Gastrocnemius medialis (tissue), 4 donors: ENCODE measurements around the gene PHACTR1. TPM values are rescaled to one million over a fixed set of nuclear protein-coding genes. Genes with fewer than 3 reads are reported as not detected.

Source experiments
- ATAC-seq, 2 donors: fragments of 150-250 bp; one replicate each; pipeline ENCODE4 v1.9.1; 2016
- DNase-seq, 2 donors: peaks; one replicate each; pipeline ENCODE4 v3.0.0-alpha.2; 2019
- H3K27ac ChIP-seq, 4 donors: fragments of 200-600 bp; sonication (generic); 1 replicate in 1 of 4; 2 replicates in 3 of 4; pipeline ENCODE4 v1.5.1; 2016 to 2018; ENCODE audit warnings: mild to moderate bottlenecking in 2 of 4, moderate library complexity in 1 of 4
- H3K27me3 ChIP-seq, 3 donors: fragments of 200-600 bp; sonication (generic) in 2 of 3; 1 replicate in 1 of 3; 2 replicates in 2 of 3; pipeline versions ENCODE4 v1.5.1 to v1.6.0; 2016 to 2019; ENCODE audit warnings: mild to moderate bottlenecking in 1 of 3, moderate library complexity in 1 of 3
- H3K36me3 ChIP-seq, 2 donors: fragments of 200-600 bp; sonication (generic) in 1 of 2; one replicate each; pipeline ENCODE4 v1.5.1; 2017 to 2018
- H3K4me1 ChIP-seq, 2 donors: fragments of 200-600 bp; sonication (generic) in 1 of 2; one replicate each; pipeline ENCODE4 v1.5.1; 2016 to 2017; ENCODE audit warnings: mild to moderate bottlenecking in 2 of 2
- H3K4me3 ChIP-seq, 4 donors: fragments of 200-600 bp; sonication (generic) in 3 of 4; 1 replicate in 1 of 4; 2 replicates in 3 of 4; pipeline ENCODE4 v1.5.1; 2016 to 2019; ENCODE audit warnings: mild to moderate bottlenecking in 2 of 4
- H3K9me3 ChIP-seq, 3 donors: fragments of 200-600 bp; sonication (generic) in 2 of 3; 1 replicate in 1 of 3; 2 replicates in 2 of 3; pipeline ENCODE4 v1.5.1; 2016 to 2019
- CTCF ChIP-seq, 5 experiments: fragments of 450-650 bp in 3 of 5; fragments of 200-600 bp in 2 of 5; sonication (generic) in 2 of 5; IDR thresholded peaks in 4 of 5; conservative IDR thresholded peaks in 1 of 5; 1 replicate in 4 of 5; 2 replicates in 1 of 5; pipeline ENCODE4 v1.5.1; 2016 to 2019; ENCODE audit warnings: antibody characterized with exemption in 5 of 5, mild to moderate bottlenecking in 3 of 5, moderate library complexity in 3 of 5
- POLR2A ChIP-seq, 2 donors: fragments of 450-650 bp; IDR thresholded peaks; one replicate each; pipeline ENCODE4 v1.6.1; 2017; ENCODE audit warnings: antibody characterized with exemption in 2 of 2, mild to moderate bottlenecking in 2 of 2, moderate library complexity in 2 of 2
- in situ Hi-C, 4 donors: fragments of 200-750 bp; cut with MboI; loops; one replicate each; pipeline versions ENCODE4 v1.15.0 to v1.8.0; 2017; ENCODE audit warnings: low sequenced_read_pairs in 4 of 4
- intact Hi-C: fragments of 100-400 bp; cut with DNase I; formaldehyde crosslinking; loops from one replicate; pipeline ENCODE4 v1.15.1; 2023; ENCODE audit warnings: low total_unique reads
- total RNA-seq, 4 donors: library from RNA; depleted of rRNA; stranded (reverse); fragments of >200 nt; gene quantifications; one replicate each; pipeline versions ENCODE4 v1.1.0 to v1.2.3, GENCODE V29; 2016

The PHACTR1 gene
- total RNA-seq, 4 donors from 2014 or later = 0.07 to 0.82 (median 0.21) TPM

GRCh38 chr6:13222048-13222447 lies 505.5 kb downstream of the PHACTR1 start:
- no peak for ATAC-seq
- DNase-seq = no peak
- H3K4me1 ChIP-seq = no peaks in the 10 kb centered on the region
- no peaks in the 10 kb centered on the region for H3K36me3 ChIP-seq
- in situ Hi-C loops = no loop called here
- no peaks in the 10 kb centered on the region for H3K27me3 ChIP-seq
- TF ChIP-seq CTCF (IDR thresholded peaks at IDR 0.05 in 4 of 5, conservative IDR thresholded peaks at IDR 0.05 in 1 of 5) = no peak
- TF ChIP-seq POLR2A (IDR thresholded peaks at IDR 0.05) = no peak
- no peak overlapping the region for H3K27ac ChIP-seq
- H3K4me3 ChIP-seq = no peak overlapping the region
- H3K9me3 ChIP-seq = no peaks in the 10 kb centered on the region
- intact Hi-C loops = no loop called here

- H3K36me3 ChIP-seq = no peaks in the 10 kb centered on the region
- H3K4me3 ChIP-seq = no peak overlapping the region
- intact Hi-C loops = no loop called here
- no peak for TF ChIP-seq CTCF (IDR thresholded peaks at IDR 0.05 in 4 of 5, conservative IDR thresholded peaks at IDR 0.05 in 1 of 5)
- TF ChIP-seq POLR2A (IDR thresholded peaks at IDR 0.05) = no peak
- H3K9me3 ChIP-seq = no peaks in the 10 kb centered on the region
- H3K27me3 ChIP-seq = no peaks in the 10 kb centered on the region
- no peaks in the 10 kb centered on the region for H3K4me1 ChIP-seq
- no peak overlapping the region for H3K27ac ChIP-seq
- ATAC-seq (no peak), DNase-seq (no peak)
- in situ Hi-C loops = no loop called here
These were observed 509.5 kb downstream of the PHACTR1 start for GRCh38 chr6:13226071-13226470.

GRCh38 chr6:13228264-13229204 lies 512.0 kb downstream of the PHACTR1 start:
- H3K27me3 ChIP-seq = no peaks in the 10 kb centered on the region
- in situ Hi-C loops = no loop called here
- no peak for DNase-seq
- H3K4me1 ChIP-seq = no peaks in the 10 kb centered on the region
- TF ChIP-seq CTCF (IDR thresholded peaks at IDR 0.05 in 4 of 5, conservative IDR thresholded peaks at IDR 0.05 in 1 of 5) (no peak), POLR2A (IDR thresholded peaks at IDR 0.05) (no peak)
- H3K4me3 ChIP-seq = no peak overlapping the region
- no peak overlapping the region for H3K27ac ChIP-seq
- intact Hi-C loops = no loop called here
- no peak for ATAC-seq
- H3K9me3 ChIP-seq = no peaks in the 10 kb centered on the region
- no peaks in the 10 kb centered on the region for H3K36me3 ChIP-seq

GRCh38 chr6:13229205-13230085 lies 512.9 kb downstream of the PHACTR1 start:
- DNase-seq (no peak), ATAC-seq (no peak)
- H3K27me3 ChIP-seq = no peaks in the 10 kb centered on the region
- intact Hi-C loops (no loop called here), in situ Hi-C loops (no loop called here)
- H3K36me3 ChIP-seq = no peaks in the 10 kb centered on the region
- H3K4me3 ChIP-seq = no peak overlapping the region
- no peak overlapping the region for H3K27ac ChIP-seq
- no peaks in the 10 kb centered on the region for H3K4me1 ChIP-seq
- no peaks in the 10 kb centered on the region for H3K9me3 ChIP-seq
- TF ChIP-seq CTCF (IDR thresholded peaks at IDR 0.05 in 4 of 5, conservative IDR thresholded peaks at IDR 0.05 in 1 of 5) (no peak), POLR2A (IDR thresholded peaks at IDR 0.05) (no peak)
